Middle frontal gyrus (tissue), 1 donor: Measurements from ENCODE around the gene ANKS6.

Experiments
- DNase-seq: peaks from one replicate; pipeline ENCODE4 v3.0.0-alpha.2; 2015; ENCODE audit warnings: low spot score; ENCODE audit errors: extremely low spot score

Gene ANKS6

DNA sequence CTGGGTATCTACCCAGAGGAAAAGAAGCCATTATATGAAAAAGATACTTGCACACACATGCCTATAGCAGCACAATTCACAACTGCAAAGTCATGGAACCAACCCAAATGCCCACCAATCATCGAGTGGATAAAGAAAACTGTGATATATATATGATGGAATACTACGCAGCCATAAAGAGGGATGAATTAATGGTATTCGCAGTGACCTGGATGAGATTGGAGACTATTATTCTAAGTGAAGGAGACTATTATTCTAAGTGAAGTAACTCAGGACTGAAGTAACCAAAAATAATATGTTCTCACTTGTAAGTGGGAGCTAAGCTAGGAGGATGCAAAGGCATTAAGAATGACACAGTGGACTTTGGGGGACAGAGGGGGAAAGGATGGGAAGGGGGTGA lies 57.6 kb downstream of the ANKS6 start:
- DNase-seq: no peak

DNA sequence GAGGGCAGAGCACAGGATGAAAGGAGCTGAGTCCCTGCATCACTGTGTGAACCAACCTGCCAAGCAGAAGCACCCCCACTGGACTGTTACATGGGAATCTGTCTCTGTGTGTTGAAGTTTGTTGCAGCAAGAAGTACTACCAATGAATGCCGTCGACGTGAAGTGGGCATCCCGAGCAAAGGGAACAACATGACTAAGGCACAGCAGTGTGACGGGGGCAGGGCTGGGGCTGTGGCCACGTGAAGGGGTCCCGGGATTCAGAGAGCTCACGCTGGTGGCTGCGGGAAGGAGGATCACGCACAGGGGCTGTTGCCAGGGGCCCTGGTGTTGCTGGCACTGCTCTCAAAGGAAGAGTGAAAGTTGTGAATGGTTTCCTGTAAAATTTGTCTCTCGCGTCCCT lies 60.1 kb downstream of the ANKS6 start:
- DNase-seq: no peak

DNA sequence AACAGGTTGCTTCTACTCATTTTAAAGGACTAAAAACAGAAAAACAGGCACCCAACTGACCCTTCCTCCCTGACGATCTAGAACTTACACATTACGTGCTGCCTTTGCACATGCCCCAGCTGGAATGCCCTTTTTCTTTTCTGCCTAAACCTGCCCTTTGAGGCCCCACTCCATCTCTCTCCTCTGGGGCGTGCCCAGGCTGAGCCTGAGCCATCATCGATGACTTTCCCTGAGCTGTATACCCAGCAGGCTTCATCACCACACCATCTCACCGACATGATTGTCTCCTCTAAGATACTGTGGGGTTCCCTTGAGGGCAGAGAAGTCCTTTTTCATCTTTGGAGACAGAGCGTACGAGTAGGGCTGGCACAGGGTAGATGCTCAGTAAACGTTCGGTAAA lies 63.6 kb downstream of the ANKS6 start:
- DNase-seq: no peak

DNA sequence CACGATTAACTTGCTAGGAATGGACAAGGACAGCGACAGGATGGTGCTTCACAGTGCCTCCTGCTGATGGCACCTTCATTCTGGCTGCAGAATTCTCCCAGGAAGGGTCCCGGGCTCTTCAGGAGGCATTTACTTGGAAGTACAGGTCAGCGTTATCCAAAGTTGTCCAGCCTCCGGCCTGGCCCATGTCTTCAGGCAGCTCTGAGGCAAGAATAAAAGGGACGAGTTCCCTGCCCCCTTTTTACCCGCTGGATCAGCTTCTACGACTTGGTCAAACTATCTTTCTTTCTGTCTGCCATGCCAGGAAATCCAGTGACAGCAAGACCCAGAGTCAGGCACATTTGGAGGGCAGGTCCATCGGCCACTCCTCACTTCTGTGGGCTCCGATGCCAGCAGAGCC lies 64.3 kb downstream of the ANKS6 start:
- DNase-seq: no peak

DNA sequence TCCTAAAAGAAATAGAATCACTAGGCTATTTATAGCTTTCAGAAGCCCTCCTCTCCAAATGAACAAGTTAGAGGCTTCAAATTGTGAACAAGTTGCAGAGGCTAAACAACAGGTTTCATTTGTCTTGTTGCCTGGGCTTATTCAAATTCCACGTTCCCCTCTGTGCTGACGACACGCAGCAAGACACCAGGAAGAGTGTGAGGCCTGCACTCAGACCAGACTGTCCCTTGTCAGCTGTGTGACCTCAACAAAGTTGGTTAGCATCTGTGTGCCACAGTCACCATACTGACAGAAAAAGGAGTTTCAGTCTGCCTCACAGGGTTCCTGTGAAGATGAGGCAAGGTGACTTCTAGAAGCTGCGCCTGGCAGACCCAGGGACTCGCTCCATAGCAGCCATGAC lies 65.5 kb downstream of the ANKS6 start:
- no peak for DNase-seq

DNA sequence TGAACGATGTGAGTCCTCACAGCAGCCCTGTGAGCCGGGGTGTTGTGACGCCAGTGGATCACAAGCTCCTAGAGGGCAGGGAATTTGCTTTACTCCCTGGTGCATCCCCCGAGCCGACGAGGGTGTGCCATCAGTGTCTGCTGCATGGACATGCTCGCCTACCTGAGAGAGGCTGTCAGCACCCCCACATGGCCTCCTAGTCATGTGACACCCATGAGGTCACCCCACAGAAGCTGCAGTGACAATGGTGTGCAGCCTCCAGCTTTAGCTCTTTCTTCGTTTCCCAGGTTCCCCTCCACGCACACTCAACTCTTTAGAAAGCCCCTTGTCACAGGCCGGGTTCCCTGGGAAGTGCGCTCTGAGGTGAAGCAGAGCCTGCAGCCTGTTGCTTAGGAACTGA lies 67.9 kb downstream of the ANKS6 start:
- no peak for DNase-seq

DNA sequence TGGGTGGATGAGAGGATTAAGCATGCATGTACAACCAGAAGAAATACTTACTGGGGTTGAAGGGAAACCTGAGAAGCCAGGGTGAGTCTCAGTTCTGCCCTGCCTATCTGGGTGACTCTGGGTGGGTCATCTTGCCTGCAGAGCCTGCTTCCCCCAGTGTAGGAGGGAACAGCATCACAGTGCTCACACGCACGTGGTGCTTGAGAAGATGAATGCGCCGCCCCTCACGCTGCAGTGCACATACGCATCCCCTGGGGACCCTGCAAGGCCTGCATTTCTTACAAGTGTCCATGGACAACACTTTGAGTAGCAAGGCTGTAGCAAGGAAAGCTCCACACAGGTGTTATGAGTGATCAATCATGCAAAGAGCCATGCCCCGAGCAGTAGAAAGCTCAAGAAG lies 68.9 kb downstream of the ANKS6 start:
- DNase-seq: no peak

DNA sequence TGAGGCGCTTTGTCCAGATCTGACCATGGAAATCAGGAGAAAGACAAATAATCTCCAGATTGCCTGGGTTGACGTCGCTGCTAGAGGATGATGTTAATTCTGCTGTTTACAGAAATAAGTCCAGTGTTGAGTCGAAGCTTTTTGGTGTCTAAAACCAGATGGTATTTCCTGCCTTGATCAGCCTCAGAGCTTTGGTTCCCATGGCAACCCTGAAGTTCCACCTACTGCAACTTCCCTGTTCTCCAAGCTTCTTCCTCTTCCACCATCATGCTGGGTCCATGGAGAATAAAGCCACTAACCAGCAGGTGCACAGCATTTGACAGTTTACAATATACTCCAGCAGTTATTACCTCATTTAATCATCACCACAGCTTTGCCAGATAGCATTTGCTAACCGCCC lies 69.6 kb downstream of the ANKS6 start:
- DNase-seq: no peak

DNA sequence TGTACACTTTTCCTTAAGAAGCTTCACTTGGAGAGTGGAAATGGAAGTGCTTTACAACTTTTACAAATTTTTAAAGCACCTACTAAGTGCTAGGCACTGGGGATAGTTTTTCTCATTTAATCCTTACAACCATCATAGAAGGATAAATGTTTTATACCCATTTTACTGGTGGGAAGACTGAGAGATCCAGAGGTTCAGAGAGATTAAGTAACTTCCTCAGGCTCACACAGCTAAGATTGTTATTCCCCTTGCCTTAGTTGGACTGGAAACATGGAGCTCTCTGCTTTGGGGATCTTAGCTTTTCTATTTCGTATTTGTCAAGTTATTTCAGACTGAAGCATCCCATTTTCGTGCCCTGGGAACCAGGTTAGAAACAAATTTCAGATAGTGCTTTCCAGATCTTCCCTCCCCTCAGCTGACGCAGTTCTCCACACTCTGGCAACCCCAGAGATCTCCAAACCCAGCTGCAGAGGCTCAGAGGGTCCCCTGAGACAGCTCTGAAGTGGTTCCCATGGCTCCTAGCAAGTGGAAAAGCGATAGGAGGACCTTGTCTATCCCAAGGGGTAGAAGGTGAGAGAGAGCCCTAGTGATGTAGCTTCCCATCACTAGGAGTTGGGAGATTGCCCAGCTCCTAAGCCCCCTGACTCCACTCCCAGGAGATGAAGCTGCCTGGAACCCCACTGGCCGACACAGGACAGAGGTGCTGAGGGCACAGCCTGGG lies 71.4 kb downstream of the ANKS6 start:
- no peak for DNase-seq

DNA sequence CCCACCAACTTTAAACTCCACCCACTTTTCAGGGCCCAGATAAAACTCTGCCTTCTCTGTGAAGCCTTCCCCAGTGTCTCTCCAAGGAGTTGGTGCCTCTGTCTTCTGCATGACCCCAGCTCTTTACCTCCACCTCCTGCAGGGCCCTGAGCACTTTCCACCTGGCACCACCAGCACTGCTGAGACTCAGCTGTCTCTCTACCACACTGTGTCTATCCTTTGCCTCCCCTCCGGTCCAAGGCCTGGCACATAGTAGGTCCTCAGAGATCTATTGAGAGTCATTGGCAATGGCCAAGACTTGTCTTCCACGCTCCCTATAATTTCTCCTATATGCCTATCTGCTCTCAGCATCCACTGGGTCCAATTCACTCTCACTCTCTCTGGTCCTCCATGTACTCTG lies 74.7 kb downstream of the ANKS6 start:
- DNase-seq: no peak

DNA sequence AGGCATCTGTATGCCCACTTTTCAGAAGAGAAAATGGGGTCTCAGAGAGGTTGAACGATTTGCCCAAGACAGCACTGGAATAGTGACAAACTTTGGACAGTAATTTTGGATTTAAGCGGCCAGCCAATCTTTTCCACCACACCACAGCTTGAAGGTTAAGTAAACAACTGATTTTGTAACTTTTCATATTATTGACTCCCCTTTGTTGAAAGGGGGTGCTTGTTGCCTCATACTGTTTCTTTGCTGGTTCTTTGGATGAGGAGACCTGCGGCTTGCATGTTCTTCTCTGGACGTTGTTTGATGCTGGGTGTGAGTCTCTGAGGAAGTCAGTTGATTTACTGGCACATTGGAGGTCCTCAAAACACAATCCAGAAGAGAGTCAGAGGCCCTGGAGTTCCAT lies 76.0 kb downstream of the ANKS6 start:
- DNase-seq: no peak

DNA sequence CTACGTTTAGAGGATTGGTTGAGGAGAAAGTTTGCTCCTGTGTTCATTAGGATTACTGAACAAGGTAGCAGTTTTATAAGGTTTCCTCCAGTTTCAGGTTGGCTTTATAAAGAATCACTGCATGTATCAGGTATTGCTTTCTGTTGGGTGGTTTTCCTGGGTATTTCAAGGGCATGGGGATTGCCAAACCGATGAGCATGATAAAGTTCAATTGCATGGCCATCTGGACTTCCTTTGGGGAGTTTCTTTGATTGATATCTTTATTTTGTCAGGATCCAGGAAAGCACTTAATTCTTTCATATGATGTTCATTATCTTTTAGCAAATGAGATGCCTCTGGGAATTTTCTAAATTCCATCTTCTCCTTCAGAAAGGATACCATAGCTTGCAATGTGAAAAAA lies 77.3 kb downstream of the ANKS6 start:
- DNase-seq: no peak

DNA sequence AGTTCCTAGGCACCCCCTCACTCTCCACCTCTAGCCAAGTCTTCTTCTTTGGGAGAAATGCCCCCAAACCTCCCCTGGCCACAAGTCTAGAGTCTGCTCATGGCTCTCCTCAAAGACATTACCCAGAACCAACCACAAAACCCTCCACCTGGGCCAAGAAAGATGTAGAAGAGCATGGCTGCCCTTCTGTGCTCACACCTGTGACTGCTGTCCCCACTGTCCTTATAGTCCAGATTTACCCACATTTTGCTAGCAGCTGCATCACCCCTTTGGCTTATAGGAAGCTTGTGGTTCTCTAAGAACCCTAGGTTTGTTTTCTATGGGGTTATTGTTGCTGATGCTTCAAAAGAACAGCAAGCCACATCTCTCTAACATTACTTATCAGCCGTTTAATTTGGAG lies 81.5 kb downstream of the ANKS6 start:
- no peak for DNase-seq

DNA sequence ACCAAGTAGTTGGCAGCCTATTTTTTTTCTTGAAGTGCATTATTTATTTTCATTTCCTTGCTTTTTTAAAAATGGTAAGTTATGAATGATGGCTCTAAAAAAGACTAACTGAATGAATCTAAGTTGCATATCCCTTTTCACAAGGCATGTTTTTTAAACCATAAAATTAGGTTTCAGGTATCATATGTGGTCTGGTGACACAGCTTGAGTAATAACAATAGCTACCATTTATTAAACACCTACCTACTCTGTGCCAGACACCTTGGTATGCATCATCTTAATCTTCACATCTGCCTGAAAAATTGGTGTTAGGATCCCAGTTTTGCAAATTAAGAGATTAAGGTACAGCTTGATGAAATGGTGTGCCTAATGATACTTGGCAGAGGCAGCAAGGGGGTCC lies 83.4 kb downstream of the ANKS6 start:
- DNase-seq: no peak

DNA sequence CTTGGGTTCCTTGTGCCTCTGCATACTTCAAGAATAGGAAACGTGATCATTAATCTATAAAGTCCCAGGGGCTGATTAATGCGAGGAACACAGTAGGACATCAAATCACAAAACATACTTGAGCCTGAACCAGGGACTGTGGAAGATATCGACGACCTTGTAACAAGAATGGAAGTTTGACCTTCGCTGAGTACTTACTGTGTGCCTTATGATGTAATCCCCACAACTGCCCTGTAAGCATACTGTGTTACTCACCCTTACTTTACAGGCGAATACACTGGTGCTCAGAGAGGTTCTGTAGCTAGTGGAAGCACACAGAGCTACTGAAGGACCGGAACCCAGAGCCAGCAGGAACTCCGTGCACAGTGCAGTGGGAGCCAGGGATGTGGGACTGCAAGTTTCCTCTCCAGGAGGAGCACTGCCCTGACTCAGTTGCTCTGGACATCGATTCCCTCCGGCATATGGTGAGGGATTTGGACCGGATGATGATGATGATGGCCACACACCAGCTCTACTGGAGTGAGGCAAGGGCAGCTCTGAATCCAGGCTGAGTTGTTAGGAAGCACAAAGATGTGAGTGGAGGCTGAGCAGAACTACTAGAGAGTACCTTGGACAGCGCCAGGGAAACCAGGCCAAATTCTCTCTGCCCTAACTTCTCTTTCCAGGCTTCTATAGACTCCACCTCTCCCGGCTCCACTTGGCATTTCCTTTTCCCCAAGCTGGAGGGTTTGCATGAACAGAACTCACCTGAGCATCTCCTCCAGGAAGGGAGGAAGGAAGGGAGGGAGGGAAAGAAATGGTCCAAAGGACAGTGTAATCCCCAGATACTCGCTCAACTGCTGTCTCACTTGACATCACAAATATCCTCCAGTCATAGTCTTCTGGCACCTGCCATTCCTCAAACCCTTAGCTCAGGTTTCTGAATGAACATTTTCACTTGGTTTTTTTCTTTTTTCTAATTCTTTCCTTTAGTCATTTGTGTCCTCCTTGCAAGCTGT lies 86.1 kb downstream of the ANKS6 start:
- no peak for DNase-seq

DNA sequence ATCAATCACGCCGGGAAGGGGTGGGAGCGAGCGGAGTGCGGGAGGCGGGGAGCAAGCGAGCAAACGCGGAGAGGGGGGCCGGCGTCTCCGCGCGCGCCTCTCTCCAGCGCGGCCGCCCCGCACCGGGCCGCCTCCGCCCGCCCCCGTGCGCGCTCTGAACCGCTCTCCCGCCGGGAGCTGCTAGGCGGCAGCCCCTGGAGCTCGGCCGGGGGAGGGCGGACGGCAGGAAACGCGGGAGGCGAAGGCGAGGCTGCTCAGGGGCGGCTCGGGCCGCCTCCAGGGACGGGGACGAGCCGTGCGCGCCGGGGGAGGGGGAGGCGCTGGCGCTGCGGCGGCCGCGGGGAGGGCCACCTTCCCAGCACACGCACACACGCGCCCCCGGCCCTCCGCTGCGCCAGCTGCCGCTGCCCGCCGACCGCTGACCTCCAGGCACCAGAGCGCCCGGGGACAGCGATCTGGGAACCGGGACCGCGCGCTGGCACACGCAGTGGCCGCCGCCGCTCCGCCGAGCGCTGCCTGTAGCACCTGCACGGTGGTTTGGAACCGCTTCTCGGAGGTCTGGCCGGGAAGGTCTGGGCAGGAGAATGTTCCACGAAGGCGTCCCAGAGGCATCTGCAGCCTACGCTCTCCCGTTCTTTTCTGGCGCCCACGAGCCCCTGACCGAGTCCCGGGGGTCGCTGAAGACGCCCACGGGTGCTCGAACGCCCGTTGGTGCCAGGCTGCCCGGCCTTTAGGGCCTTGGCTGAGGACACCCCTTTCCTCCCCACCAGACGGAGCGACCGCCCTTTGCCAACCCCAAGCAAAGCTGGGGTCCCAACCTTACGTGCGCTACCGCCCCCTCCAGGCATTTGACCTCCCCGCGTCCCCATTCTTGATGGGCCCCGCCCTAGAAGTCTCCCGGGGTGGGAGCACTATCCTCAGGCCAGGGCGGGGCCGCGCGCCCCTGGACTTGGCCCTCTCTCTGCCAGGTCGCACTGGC lies 87.1 kb downstream of the ANKS6 start, which contains the start of gene GABBR2:
Gene GABBR2, minus strand, starts transcription at position 3 of the 979 bp plus-strand sequence. CDS start 198 bp downstream, outside the sequence.
- no peak for DNase-seq

DNA sequence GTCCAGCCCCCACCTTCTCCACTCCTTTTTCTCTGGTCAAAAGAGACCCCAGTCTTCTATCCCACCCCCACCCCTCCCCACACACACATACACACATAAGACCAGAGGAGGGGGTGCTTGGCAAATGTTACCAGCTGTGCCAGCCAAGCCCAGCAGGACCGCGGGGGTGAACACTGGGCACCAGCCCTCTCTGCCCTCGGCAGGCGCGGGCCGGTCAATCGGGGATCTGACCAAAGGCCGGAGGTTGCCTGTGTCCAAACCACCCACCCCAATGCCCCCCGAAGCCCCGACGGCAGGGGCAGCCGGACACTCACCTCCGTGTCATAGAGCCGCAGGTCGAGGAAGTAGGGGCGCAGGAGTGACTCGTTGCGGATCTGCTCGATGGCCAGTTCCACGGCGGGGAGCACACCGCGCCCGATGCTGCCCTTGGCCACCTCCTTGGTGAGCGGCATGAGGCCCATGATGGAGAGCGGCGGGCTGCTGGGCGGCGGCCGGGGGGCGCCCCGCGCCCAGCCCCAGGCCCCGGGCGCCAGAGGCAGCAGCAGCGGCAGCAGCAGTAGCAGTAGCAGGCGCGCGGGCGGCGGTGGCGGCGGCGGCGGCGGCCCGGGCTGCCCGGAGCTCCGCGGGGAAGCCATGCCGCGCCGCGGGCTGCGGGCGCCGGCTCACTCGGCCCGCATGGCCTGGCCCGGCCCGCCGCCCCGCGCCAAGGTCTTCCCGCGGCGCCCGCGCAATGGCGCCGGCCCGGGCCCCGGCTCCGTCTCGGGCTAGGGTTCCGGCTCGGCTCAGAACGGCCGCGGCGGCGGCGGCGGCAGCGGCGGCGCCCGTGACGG lies 88.0 kb downstream of the ANKS6 start:
- no peak for DNase-seq

DNA sequence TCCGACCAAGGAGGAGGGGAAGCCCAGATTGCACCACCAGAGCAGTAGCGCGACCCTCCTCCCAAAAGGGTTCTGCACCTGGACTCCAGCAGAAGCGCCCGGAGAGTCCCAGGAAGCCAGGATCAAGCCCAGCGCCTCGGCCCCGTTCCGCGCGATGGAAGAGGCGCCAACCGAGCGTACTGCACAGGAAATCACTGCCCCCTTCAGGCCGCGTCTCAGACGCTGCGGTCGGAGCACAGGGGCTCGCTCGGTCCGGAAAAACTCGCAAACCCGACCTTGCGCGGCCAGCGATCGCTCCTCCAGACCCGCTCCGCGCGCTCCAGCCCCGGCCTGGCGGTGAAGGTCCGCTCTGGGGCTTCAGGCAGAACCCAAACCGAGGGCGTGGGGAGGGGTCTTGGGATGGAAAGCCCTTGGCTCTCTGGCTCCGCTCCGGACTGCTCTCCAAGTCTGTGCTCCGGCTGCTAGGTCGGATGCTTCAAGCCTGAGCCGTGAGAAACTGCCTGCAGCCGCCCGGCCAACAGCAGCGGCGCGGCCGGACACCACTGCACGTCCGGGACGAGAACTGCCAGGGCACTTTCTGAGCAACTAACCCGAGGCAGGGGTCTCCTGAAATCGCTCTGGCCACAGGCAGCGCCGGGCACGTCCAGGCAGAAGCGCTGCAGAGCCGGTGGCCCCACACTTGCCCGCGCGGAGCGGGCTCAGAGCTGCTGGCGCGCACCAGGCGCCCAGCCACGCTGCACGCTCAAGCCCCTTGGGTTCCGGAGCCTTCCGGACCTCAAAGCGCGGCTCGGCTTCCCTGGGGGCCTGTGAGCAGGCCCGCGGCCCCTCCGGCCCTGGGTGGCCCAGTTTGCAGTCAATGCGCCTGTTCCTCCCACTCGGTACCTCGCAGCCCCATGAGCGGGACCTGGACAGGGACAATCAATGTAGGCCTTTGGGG lies 88.9 kb downstream of the ANKS6 start:
- no peak for DNase-seq

DNA sequence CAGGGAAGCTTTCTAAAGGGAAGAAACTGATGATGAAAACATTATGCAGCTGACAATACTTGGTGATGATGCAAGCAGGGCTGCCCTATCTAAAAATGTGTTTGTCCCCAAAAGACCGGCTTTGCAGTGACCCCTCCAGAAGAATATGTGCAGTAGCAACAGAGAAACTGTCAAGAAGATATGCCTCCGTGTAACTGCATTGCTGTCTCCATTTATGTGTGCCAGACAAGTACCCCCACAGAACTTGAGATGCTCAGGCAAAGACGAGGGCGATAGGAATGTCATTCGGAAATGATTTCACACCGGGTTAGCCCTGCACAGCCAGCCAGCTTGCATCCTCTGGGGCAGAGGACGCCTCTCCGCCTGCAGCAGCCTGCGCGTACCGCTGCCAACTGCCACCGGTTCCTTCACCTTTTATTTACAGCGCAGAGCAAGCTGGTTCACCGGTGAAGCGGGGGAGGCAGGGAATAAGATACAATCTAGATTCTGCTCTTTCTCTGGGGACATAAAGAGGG lies 89.6 kb downstream of the ANKS6 start:
- DNase-seq: no peak
